Left lung (tissue), 10 donors: ENCODE results near the gene IYD. TPM values are rescaled to one million over a fixed set of nuclear protein-coding genes. Genes with fewer than 3 reads are reported as not detected.
A peak's percentile ranks its signal among the peaks of the same experiment; 100 is the strongest.

Experiments
- ATAC-seq: fragments of 200-7000 bp; cut with Tn5 transposase; one replicate; pipeline ENCODE4 v1.9.1; 2020; ENCODE audit warnings: moderate library complexity
- DNase-seq, 4 donors: peaks; one replicate each; pipeline ENCODE4 v3.0.0-alpha.2; 2013 to 2020
- H3K27ac ChIP-seq, 2 donors: fragments of 200-600 bp; sonication (generic) in 1 of 2; one replicate each; pipeline versions ENCODE4 v1.5.0 to v1.8.0; 2020 to 2021
- H3K27me3 ChIP-seq, 2 donors: fragments of 200-600 bp; sonication (generic) in 1 of 2; one replicate each; pipeline versions ENCODE4 v1.5.0 to v1.8.0; 2020 to 2021
- H3K36me3 ChIP-seq, 2 donors: fragments of 200-600 bp; sonication (generic) in 1 of 2; one replicate each; pipeline versions ENCODE4 v1.5.0 to v1.8.0; 2020 to 2021
- H3K4me1 ChIP-seq, 2 donors: fragments of 200-600 bp; one replicate each; pipeline ENCODE4 v1.8.0; 2021
- H3K4me3 ChIP-seq, 2 donors: fragments of 200-600 bp; sonication (generic) in 1 of 2; one replicate each; pipeline versions ENCODE4 v1.5.0 to v1.8.0; 2020 to 2021; ENCODE audit warnings: mild to moderate bottlenecking in 1 of 2
- H3K9me3 ChIP-seq, 2 donors: fragments of 200-600 bp; sonication (generic) in 1 of 2; one replicate each; pipeline versions ENCODE4 v1.5.0 to v1.8.0; 2020 to 2021
- CTCF ChIP-seq, 2 donors: fragments of 200-600 bp; sonication (generic) in 1 of 2; IDR thresholded peaks; one replicate each; pipeline versions ENCODE4 v1.5.0 to v1.8.0; 2021; ENCODE audit warnings: antibody characterized with exemption in 2 of 2
- intact Hi-C, 2 donors: fragments of 100-400 bp; cut with DNase I; formaldehyde crosslinking; loops; one replicate each; pipeline versions ENCODE4 v1.11.2 to v1.14.2; 2022
- polyA plus RNA-seq, 6 donors: library from polyadenylated mRNA; unstranded; fragments of 120-200 nt; gene quantifications; one replicate each; pipeline ENCODE4 v1.2.1, GENCODE V29; 2013; ENCODE audit not compliant: insufficient read length in 6 of 6
- total RNA-seq, 2 donors: library from RNA; stranded (reverse); fragmentation: NEBNext Ultra II Directional; extraction: Animal tissue kit (Norgen Biotek cat#: 25700); gene quantifications; one replicate each; pipeline ENCODE4 v1.2.1, GENCODE V29; 2021
- donor health status: DM: no; HTN: yes; CAD: no.
- donor health status: DM: no; HTN: no; CAD: no.

Gene IYD
- total and polyA plus RNA-seq, 8 donors, result 1.3 to 7.7 (median 2.9) TPM

GRCh38 chr6:150417899-150418826, 49.4 kb downstream of the IYD start:
- ATAC-seq, result peak; percentile 95

GRCh38 chr6:150418827-150419594, 50.2 kb downstream of the IYD start:
- Histone ChIP-seq H3K4me1 (peaks cover 3 to 12% of the 10 kb centered on the region in 2 donors), H3K27me3 (no peaks in the 10 kb centered on the region), H3K36me3 (no peaks in the 10 kb centered on the region), H3K9me3 (no peaks in the 10 kb centered on the region), H3K4me3 (peak overlapping the region; percentile 19 to 23), H3K27ac (peak overlapping the region; percentile 74 to 76)
- TF ChIP-seq CTCF (IDR thresholded peaks at IDR 0.05), result peak; percentile 52 to 54
- DNase-seq, result peak in 3 of 4 donors; percentile 53 to 83 (median 59)
- ATAC-seq, result peak; percentile 85
- intact Hi-C loops, result loop anchor here in 1 of 2 donors (5.0 kb wide), 1 partner anchor 398 kb away; no protein-coding TSS in a partner anchor

More at GRCh38 chr6:150417899-150418826, 49.4 kb downstream of the IYD start:
- no peaks in the 10 kb centered on the region for H3K36me3 ChIP-seq
- intact Hi-C loops, result loop anchor here in 1 of 2 donors (5.0 kb wide), 1 partner anchor 399 kb away; no protein-coding TSS in a partner anchor
- peak in 2 of 4 donors; percentile 69 to 84 for DNase-seq
- H3K4me3 ChIP-seq, result peak overlapping the region; percentile 19 to 23
- H3K27me3 ChIP-seq, result no peaks in the 10 kb centered on the region
- peak overlapping the region; percentile 74 to 76 for H3K27ac ChIP-seq
- TF ChIP-seq CTCF (IDR thresholded peaks at IDR 0.05), result peak; percentile 55 to 67
- no peaks in the 10 kb centered on the region for H3K9me3 ChIP-seq
- peaks cover 3 to 12% of the 10 kb centered on the region in 2 donors for H3K4me1 ChIP-seq

DNA sequence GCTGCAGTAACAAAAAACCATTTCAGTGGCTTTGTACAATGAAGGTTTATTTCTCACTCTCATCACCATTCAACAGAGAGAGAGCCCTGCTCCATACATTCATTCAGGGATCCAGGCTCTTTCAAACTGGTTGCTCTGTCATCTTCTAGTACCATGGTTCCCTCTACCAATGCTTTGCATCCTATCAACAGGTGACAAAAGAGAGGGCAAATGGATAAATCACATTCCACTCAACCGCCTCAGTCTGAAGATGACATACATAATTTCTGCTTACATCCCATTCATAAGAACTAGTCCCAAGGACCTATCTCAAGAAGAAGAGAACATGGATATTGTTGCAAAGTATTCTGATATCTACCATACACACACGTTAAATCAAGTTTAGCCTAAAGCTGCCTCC, 51.6 kb downstream of the IYD start:
- no peak overlapping the region for H3K27ac ChIP-seq
- H3K4me1 ChIP-seq, result peaks cover 3 to 12% of the 10 kb centered on the region in 2 donors
- intact Hi-C loops, result loop anchor here (10.0 kb wide), 2 partner anchors 394 to 934 kb away; no protein-coding TSS in a partner anchor
- H3K27me3 ChIP-seq, result no peaks in the 10 kb centered on the region
- ATAC-seq (no peak), DNase-seq (no peak)
- no peak overlapping the region for H3K4me3 ChIP-seq
- H3K9me3 ChIP-seq, result no peaks in the 10 kb centered on the region
- H3K36me3 ChIP-seq, result no peaks in the 10 kb centered on the region
- no peak for TF ChIP-seq CTCF (IDR thresholded peaks at IDR 0.05)

DNA sequence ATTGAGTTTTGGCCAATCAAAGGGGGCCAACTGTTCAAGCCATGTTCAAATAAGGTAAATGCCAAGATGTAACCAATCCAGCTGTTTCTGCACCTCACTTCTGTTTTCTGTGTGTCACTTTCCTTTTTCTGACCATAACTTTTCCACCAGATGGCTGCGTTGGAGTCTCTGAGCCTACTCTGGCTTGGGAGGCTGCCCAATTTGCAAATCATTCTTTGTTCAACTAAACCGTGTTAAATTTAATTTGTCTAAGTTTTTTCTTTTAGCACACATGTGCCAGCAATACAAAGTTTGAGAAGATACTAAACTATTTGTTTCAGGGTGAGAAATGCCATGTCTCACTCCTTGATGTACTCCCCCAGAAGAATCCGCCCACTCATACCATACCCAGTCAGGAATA, 52.1 kb downstream of the IYD start:
- intact Hi-C loops, result loop anchor here (10.0 kb wide), 2 partner anchors 394 to 934 kb away; no protein-coding TSS in a partner anchor
- H3K9me3 ChIP-seq, result no peaks in the 10 kb centered on the region
- TF ChIP-seq CTCF (IDR thresholded peaks at IDR 0.05), result no peak
- no peak overlapping the region for H3K4me3 ChIP-seq
- H3K36me3 ChIP-seq, result no peaks in the 10 kb centered on the region
- ATAC-seq (no peak), DNase-seq (no peak)
- peaks cover 3 to 12% of the 10 kb centered on the region in 2 donors for H3K4me1 ChIP-seq
- no peak overlapping the region for H3K27ac ChIP-seq
- no peaks in the 10 kb centered on the region for H3K27me3 ChIP-seq
